LNCAP (cell line): ENCODE measurements around the gene TSPAN6.

Experiments
- TF ChIP-seq, protein P1 (sequence below): fragments of 450-650 bp; IDR thresholded peaks from 2 replicates; pipeline ENCODE4 v1.5.1; 2017; ENCODE audit warnings: mild to moderate bottlenecking

The TSPAN6 gene

DNA sequence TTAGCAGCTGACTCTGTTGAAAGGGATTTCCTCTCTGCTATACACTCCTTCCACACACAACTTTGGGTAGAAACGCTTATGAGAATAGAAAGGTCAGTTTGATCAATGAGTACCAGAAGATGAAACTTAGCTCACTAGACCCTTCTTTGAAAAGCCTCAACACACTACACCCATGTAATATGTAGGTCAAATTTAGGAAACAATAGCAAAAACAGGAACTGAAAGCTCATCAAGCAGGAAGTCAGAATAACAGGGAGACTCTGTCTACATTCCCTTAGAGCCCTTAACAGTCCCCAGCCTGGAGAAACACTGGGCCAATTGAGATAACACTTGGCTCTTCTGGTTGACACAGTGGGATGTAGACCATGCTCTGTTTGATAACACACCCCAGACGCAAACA lies 38.1 kb upstream of the TSPAN6 start:
- TF ChIP-seq, protein P1, sequence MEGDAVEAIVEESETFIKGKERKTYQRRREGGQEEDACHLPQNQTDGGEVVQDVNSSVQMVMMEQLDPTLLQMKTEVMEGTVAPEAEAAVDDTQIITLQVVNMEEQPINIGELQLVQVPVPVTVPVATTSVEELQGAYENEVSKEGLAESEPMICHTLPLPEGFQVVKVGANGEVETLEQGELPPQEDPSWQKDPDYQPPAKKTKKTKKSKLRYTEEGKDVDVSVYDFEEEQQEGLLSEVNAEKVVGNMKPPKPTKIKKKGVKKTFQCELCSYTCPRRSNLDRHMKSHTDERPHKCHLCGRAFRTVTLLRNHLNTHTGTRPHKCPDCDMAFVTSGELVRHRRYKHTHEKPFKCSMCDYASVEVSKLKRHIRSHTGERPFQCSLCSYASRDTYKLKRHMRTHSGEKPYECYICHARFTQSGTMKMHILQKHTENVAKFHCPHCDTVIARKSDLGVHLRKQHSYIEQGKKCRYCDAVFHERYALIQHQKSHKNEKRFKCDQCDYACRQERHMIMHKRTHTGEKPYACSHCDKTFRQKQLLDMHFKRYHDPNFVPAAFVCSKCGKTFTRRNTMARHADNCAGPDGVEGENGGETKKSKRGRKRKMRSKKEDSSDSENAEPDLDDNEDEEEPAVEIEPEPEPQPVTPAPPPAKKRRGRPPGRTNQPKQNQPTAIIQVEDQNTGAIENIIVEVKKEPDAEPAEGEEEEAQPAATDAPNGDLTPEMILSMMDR, result no peak

DNA sequence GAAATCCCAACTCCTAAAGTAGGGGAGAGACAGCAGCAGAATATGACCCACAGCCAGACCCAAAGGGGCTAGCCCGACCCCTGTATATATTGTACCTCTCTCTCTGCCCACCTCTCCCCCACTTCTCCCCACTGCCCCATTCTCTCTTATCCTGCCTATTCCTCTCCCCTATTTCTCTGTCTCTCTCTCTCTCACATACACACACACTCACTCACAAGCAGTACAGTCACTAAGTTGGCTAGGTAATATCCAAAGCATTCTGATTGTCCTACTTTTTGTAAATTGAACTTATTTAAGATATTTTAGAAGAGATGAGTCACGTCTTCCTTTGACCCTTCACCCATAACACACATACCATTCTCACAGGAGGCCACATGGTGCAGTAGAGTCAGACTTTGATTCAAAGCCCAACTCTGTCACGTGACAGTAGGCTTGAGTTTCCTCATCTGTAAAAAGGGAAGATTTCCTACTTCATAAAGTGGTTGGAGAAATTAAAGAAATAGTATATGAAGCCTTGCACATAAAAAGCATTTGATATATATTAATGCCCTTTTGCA lies 36.9 kb upstream of the TSPAN6 start:
- TF ChIP-seq, protein P1, result no peak

DNA sequence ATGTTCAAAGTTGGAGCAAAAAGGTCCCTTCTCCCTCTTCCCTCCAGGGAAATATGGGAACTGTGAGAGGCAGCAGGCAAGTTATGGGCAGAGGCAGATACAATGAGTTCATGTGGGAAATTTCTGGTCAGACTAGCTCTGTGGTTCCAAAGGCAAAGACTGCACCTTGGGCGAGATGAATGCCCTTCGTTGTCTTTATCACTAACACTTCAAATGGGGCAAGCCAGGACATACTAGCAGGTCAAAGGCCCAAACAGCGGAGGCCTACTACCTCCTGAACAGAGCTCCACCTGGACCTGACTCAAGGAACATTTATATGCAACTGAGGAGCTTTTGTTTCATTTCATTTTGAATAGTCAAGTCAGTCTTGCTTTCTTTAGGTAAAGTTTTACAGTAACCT lies 36.4 kb upstream of the TSPAN6 start:
- TF ChIP-seq, protein P1, result no peak

DNA sequence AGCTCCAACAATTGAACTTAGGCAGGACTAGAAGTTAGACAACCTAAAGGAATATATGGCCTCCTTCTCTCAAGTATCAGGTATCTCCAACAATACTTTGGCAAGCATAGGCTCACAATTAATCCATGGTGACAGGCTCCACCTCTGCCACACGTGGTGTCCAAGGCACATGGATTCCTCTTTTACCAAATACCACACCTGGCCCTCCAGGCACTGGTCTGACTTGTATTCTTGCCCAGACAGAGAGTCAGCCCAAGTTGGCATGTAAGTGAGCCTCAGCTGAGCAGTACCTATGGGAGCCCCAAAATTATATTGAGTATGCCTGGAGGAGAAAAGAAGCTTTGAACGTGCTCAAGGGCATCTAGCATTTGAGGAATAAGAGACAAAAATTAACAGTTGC lies 27.0 kb upstream of the TSPAN6 start:
- TF ChIP-seq, protein P1, result no peak

DNA sequence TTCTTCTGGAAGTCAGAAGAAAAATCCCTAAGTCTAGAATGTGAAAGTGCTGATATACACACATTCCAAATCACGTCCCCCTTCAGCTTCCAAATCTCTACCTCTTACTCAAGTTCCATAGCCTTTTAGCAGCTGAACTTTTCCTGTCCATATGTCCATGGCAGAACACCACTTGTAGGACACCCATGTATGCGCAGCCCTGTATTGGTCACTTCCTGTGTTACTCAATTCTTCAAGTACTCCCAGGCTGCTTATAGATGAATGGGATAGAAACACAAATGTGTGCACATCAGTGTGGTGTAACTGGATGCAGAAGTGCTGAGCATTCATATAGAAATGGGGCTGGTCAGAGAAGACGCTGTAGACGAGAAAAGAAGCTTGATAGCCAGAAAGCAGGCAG lies 26.2 kb upstream of the TSPAN6 start:
- TF ChIP-seq, protein P1, result no peak

DNA sequence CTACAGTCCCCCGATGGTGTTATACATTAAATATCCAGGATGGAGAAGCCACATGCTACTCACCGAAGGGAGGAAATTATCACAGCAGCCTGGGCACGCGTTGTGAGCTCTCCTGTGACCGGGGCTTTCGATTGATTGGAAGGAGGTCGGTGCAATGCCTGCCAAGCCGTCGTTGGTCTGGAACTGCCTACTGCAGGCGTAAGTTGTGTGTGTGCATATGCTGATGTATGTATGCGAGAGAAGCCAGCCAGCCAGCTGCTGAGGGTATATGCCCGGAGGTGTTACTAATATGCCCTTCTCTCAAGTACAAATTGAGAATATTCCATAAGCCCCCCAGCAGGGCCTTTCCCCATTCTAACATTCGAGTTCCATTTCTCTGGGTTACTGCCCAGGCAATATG lies 25.6 kb upstream of the TSPAN6 start:
- TF ChIP-seq, protein P1, result no peak

DNA sequence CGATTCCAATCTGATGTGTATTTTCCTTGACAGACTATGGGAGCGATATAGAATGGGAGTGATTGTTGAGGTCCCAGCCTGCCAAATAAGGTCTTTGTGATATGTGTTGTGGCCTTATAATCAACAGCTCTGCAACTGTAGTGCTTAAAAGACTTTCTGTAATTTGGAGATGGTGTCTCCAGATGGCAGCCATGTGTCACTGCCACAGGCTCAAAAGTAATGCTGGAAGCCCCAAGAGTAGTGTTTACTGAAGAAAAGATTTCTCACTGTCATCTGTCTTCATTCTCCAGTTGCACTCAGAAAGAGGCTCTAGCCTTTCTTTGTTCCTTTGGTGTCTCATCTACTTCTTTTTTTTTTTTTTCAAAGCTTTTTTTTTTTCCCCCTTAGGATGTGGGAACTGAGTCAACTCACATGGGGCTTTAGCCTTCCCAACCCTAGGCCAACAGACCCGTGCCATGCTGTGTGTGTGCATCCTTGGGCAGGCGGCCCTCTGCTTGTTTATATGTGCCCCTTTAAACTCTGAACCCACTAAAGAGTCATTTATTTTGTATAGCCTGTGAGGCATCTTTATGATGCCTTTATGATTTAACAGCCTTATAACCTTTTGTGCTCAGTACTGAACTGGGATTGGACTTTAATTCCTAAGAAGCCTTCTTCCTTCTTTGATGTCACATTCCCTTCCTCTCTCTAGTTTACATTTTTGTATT lies 23.0 kb upstream of the TSPAN6 start:
- TF ChIP-seq, protein P1, result no peak
